SK-MEL-5 (cell line): Measurements from ENCODE around the gene TSC22D2. TPM values are rescaled to one million over a fixed set of nuclear protein-coding genes. Genes with fewer than 3 reads are reported as not detected.
"Not testable (repeated sequence)": the region's sequence is repeated elsewhere in the genome, so short reads cannot be mapped to it uniquely, and the experiment has no call there.

Source experiments
- DNase-seq: peaks from one replicate; pipeline ENCODE4 v3.0.0-alpha.2; 2016; ENCODE audit warnings: low read depth, low spot score
- in situ Hi-C: cut with HindIII; loops from 2 replicates; pipeline ENCODE4 v1.10.0; 2016; ENCODE audit warnings: low sequenced_read_pairs, high pct_unique_total_duplicates, low pct_unique_long_range_greater_than_20kb
- total RNA-seq: library from RNA; depleted of rRNA; stranded (reverse); fragments of >200 nt; shearing (Covaris generic); gene quantifications from 2 replicates; pipeline ENCODE4 v1.2.3, GENCODE V29; 2014; rRNA removed

Gene TSC22D2
- total RNA-seq, 1 experiment from 2014 or later: 6.3 TPM

GRCh38 chr3:150495149-150495548 is 87.1 kb downstream of the TSC22D2 start:
- peak; percentile 15 for DNase-seq
- in situ Hi-C loops: no loop called here

- in situ Hi-C loops: no loop called here
- DNase-seq: peak; percentile 72
Measured at GRCh38 chr3:150495563-150496168, 87.6 kb downstream of the TSC22D2 start.

DNA sequence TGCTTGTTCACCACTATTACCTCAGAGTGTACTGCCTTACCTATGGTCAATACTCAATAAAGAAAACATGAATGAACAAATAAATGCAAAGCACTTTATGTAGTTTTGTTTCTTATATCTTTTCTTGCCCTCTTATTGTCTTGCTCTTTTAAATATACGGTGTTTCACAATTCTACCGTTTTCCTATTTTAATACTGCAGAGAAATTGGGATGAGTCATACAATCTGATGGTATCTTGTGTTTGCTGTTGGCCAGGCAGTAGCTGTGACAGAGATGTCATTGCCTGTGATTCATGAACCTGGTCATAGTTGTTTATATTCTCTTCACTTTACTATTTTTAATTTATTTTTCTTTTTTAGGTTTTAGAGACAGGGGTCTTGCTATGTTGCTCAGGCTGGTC is 89.9 kb downstream of the TSC22D2 start:
- in situ Hi-C loops: no loop called here
- DNase-seq: no peak

- DNase-seq, in situ Hi-C loops: not testable (repeated sequence)
Measured at GRCh38 chr3:150500960-150501359, 92.9 kb downstream of the TSC22D2 start.

- in situ Hi-C loops: no loop called here
Measured at GRCh38 chr3:150503402-150504099, 95.5 kb downstream of the TSC22D2 start.

DNA sequence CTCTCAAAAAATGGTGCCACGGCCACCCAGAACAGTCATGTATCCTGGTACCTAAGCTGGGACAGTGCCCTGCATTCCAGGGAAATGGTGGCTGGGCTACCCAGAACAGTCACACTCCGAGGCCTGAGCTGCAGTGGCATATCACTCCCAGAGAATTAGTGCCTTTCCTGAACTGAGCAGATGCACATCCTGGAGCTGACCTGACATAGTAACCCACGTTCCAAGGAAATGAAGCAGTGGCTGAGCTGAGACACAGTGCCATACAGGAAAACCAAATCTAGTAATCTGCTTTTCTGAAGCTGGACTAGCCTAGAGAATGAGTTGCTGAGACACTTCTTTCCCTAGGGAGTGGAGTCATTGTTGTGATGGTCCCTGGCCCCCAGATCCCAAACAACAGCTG is 96.4 kb downstream of the TSC22D2 start:
- no peak for DNase-seq
- in situ Hi-C loops: no loop called here

More at GRCh38 chr3:150503402-150504099, 95.5 kb downstream of the TSC22D2 start:
- no peak for DNase-seq

DNA sequence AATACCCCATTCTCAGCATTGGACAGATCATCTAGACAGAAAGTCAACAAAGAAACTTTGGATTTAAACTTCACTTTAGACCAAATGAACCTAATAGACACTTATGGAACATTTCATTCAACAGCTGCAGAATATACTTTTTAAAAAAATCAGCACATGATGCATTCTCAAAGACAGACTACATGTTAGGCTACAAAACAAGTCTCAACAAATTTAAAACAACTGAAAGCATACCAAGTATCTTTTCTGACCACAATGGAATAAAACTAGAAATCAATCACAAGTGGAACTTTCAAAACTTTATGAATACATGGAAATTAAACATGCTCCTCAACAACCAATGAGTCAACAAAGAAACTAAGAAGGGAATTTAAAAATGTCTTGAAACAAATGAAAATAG is 100.3 kb downstream of the TSC22D2 start:
- no peak for DNase-seq
- in situ Hi-C loops: no loop called here

DNA sequence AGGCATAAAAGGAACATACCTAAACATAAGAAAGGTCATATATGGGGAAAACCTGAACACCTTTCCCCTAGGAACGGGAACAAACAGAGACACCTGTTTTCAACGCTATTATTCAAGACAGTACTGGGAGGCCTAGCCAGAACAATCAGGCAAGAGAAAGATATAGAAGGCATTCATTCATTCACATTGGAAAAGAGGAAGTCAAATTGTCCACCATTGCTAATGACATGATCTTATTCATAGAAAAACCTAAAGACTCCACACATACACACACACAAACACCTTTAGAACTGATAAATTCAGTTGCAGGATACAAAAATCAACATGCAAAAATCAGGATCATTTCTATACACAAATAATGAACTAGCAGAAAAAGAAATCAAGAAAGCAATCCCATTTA is 101.7 kb downstream of the TSC22D2 start:
- no peak for DNase-seq
- in situ Hi-C loops: no loop called here

DNA sequence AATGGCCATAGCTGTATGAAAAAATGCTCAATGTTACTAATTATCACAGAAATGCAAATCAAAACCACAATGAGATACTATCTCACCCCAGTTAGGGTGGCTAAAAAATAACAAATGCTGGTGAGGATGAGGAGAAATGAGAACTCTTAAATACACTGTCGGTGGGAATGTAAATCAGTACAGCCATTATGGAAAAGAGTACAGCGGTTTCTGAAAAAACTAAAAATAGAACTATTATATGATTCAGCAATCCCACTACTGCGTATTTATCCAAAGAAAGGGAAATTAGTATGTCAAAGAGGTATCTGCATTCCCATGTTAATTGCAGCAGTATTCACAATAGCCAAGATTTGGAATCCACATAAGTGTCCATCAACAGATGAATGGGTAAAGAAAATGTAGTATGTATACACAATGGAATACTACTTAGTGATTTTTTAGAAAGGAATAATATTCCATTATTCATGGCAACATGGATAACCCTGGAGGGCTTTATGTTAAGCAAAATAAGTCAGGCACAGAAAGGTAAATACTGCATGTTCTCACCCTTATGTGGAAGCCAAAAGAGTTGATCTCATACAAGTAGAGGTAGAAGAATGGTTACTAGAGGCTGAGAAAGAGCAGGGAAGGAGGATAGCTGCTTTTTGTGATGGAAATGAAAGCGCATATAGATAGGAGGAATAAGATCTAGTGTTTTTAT is 103.2 kb downstream of the TSC22D2 start:
- DNase-seq: no peak
- in situ Hi-C loops: no loop called here

DNA sequence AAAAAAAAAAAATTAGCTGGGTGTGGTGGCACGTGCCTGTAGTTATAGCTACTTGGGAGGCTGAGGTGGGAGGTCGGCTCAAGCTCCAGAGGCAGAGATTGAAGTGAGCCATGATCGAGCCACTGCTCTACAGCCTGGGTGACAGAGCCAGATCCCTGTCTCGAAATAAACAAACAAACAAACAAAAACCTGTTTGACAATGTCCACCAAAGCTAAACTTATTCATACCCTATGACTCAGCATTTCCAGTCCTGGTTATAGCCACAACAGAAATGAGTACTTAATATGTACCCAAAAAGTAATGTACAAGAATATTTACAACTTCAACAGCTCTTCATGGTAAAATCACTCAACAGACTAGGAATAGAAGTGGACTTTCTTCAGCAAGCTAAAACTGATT is 107.1 kb downstream of the TSC22D2 start:
- no peak for DNase-seq
- in situ Hi-C loops: no loop called here

Other genes with a start within 250 kb of the TSC22D2 start
- gene SERP1, start 138.2 kb downstream of the TSC22D2 start, total RNA-seq: 72.6 and 89.6 TPM in 2 replicates
- gene EIF2A, start 138.5 kb downstream of the TSC22D2 start, total RNA-seq: 174 and 200 TPM in 2 replicates
- 176 and 191 TPM in 2 replicates for gene SELENOT, start 195.0 kb downstream of the TSC22D2 start, total RNA-seq